GM18907 (cell line): ENCODE results near the gene KRT20.
"Not testable (repeated sequence)": the region's sequence is repeated elsewhere in the genome, so short reads cannot be mapped to it uniquely, and the experiment has no call there.

Experiments
- ATAC-seq: cut with Tn5 transposase; IDR thresholded peaks from one replicate; pipeline ENCODE4 v1.9.1; 2021; ENCODE audit warnings: mild to moderate bottlenecking, moderate library complexity; ENCODE audit not compliant: unreplicated experiment

Gene KRT20

GRCh38 chr17:40884708-40885512 is at the start of gene KRT20:
Gene KRT20, minus strand, starts transcription at chr17:40885242. Its CDS starts 57 bp downstream, at chr17:40885185.
- no peak for ATAC-seq

- ATAC-seq: no peak
Observed at GRCh38 chr17:40932608-40933007, 47.6 kb upstream of the KRT20 start.

GRCh38 chr17:40931311-40931710 is 46.3 kb upstream of the KRT20 start:
- no peak for ATAC-seq

GRCh38 chr17:40926341-40926740 is 41.3 kb upstream of the KRT20 start:
- ATAC-seq: no peak

GRCh38 chr17:40922239-40922638 is 37.2 kb upstream of the KRT20 start:
- no peak for ATAC-seq

- ATAC-seq: no peak
Observed at GRCh38 chr17:40921026-40921425, 36.0 kb upstream of the KRT20 start.

- not testable (repeated sequence) for ATAC-seq
Observed at GRCh38 chr17:40917116-40917515, 32.1 kb upstream of the KRT20 start.

GRCh38 chr17:40916366-40916765 is 31.3 kb upstream of the KRT20 start:
- ATAC-seq: no peak

GRCh38 chr17:40915721-40916256 is 30.7 kb upstream of the KRT20 start:
- no peak for ATAC-seq

GRCh38 chr17:40915199-40915661 is 30.2 kb upstream of the KRT20 start:
- ATAC-seq: no peak

GRCh38 chr17:40914075-40914855 is 29.2 kb upstream of the KRT20 start:
- ATAC-seq: no peak

GRCh38 chr17:40912486-40913210 is 27.6 kb upstream of the KRT20 start:
- no peak for ATAC-seq

GRCh38 chr17:40910441-40910841 is 25.4 kb upstream of the KRT20 start:
- ATAC-seq: no peak

GRCh38 chr17:40909755-40910154 is 24.7 kb upstream of the KRT20 start:
- no peak for ATAC-seq

GRCh38 chr17:40909351-40909750 is 24.3 kb upstream of the KRT20 start:
- ATAC-seq: no peak

GRCh38 chr17:40906613-40907012 is 21.6 kb upstream of the KRT20 start:
- ATAC-seq: no peak

- ATAC-seq: no peak
Observed at GRCh38 chr17:40905370-40905769, 20.3 kb upstream of the KRT20 start.

- no peak for ATAC-seq
Observed at GRCh38 chr17:40903129-40903847, 18.2 kb upstream of the KRT20 start.

- ATAC-seq: no peak
Observed at GRCh38 chr17:40902498-40902897, 17.5 kb upstream of the KRT20 start.

- ATAC-seq: no peak
Observed at GRCh38 chr17:40901981-40902474, 17.0 kb upstream of the KRT20 start.
